GM12873 (cell line): ENCODE data around the gene RERE.

Experiments used
- CTCF ChIP-seq: IDR thresholded peaks from 2 replicates; pipeline ENCODE4 v1.5.1; 2012; ENCODE audit warnings: low read depth, mild to moderate bottlenecking, moderate library complexity, low read length, control low read depth; ENCODE audit not compliant: insufficient read depth; ENCODE audit errors: missing control alignments

RERE gene

GRCh38 chr1:8641377-8641997 is 176.0 kb downstream of the RERE start:
- TF ChIP-seq CTCF: no peak

DNA sequence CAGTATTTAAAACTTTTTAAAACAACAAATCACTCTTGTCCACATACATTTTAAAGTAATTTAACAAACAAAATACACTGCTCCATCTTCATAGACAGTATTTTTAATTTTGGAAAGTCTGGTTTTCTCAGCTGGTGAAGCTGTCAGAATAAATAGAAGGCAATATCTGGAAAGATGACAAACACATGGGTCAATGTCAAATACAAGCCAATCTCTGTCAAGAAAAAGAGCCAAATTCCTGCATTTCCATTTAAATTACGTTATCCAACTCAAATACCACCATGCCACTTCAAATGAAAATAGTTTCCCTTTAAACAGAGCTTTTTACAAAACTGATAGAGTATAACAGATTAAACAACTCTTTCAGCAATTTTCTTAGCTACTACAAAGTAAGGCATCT is 176.5 kb downstream of the RERE start:
- no peak for TF ChIP-seq CTCF

DNA sequence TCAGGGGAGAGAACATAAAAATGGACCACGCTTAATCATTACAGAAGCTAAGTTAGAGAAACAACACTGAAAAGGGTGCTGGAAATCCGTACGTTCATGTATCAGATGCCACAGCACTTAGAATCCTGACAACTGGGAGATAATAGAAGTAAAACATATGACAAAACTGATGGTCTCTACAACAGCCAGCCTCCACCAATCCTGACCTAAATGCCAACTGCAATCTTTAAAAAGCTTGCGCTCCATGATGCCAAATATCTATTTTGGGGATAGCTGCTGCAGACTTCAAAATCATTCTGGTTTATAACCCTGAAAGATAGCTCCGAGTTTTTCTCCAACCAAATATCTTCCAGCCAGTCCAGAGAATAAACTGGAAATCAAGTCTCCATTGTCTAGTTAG is 178.3 kb downstream of the RERE start:
- no peak for TF ChIP-seq CTCF

GRCh38 chr1:8633741-8634501 is 183.5 kb downstream of the RERE start:
- TF ChIP-seq CTCF: no peak

- no peak for TF ChIP-seq CTCF
These were observed 185.3 kb downstream of the RERE start for GRCh38 chr1:8632102-8632501.

- TF ChIP-seq CTCF: no peak
These were observed 186.3 kb downstream of the RERE start for GRCh38 chr1:8631163-8631562.

GRCh38 chr1:8629241-8630091 is 188.0 kb downstream of the RERE start:
- no peak for TF ChIP-seq CTCF
